GM10266 (cell line): Measurements from ENCODE around the gene AFG1L.

ENCODE experiments used
- DNase-seq: peaks from one replicate; pipeline ENCODE4 v3.0.0; 2012; ENCODE audit errors: extremely low spot score
- TF ChIP-seq, protein P1 (sequence below): IDR thresholded peaks from 2 replicates; pipeline ENCODE4 v1.5.1; 2012; ENCODE audit warnings: mild to moderate bottlenecking, low read depth; ENCODE audit not compliant: control insufficient read depth, insufficient read depth; ENCODE audit errors: missing control alignments

The AFG1L gene

GRCh38 chr6:108455688-108456087 lies 160.8 kb downstream of the AFG1L start:
- TF ChIP-seq, protein P1, sequence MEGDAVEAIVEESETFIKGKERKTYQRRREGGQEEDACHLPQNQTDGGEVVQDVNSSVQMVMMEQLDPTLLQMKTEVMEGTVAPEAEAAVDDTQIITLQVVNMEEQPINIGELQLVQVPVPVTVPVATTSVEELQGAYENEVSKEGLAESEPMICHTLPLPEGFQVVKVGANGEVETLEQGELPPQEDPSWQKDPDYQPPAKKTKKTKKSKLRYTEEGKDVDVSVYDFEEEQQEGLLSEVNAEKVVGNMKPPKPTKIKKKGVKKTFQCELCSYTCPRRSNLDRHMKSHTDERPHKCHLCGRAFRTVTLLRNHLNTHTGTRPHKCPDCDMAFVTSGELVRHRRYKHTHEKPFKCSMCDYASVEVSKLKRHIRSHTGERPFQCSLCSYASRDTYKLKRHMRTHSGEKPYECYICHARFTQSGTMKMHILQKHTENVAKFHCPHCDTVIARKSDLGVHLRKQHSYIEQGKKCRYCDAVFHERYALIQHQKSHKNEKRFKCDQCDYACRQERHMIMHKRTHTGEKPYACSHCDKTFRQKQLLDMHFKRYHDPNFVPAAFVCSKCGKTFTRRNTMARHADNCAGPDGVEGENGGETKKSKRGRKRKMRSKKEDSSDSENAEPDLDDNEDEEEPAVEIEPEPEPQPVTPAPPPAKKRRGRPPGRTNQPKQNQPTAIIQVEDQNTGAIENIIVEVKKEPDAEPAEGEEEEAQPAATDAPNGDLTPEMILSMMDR, result no peak
- no peak for DNase-seq

GRCh38 chr6:108463784-108464183 lies 168.9 kb downstream of the AFG1L start:
- TF ChIP-seq, protein P1, result no peak
- DNase-seq, result no peak

DNA sequence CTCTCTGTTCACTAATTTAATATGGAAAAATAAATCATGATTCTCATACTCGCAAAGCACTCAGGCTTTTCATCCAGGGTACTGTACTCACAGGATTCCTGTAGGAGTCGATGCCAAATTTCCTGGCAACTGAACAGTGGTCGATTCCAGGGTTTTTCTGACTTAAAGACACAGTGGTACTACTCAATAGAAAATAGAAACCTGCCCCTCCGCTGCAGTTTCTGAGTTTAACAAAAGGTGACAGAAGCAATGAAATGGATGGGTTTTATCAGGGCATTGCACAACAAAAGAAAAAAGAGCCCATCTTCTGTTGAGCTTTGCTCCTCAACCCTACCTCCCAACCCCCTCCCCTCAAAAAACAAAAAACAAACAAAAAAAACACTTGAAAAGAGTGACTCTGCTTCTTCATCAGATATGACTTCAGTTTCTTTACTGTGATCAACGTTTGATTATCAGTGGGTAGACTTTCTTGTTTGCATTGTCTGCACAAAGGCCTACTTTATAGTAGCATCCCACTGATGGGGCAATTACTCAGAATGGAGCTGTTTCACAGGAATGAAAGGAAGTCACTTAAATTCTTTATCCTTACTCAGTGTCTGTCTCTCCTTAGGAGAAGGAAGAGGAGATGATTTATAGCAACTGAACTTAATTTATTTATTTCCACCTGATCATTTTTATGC lies 169.7 kb downstream of the AFG1L start:
- no peak for DNase-seq
- TF ChIP-seq, protein P1, result no peak

DNA sequence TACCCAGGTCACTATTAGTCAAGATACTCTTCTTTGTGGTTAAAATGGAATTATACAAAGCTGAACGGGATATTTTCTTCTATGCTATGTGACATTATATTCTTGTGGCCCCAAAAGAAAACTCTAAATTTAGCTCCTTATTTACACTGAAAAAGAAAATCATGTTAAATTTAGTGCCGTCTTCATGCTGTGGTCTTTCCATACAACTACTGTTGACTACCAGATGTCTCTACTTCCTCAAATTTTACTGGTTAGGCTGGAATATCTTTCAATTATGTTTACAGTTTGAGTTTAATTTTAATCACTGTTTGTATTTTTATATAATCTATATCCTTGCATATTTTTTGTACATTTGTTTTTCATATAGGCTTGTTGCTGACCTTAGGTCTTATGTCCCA lies 170.2 kb downstream of the AFG1L start:
- DNase-seq, result no peak
- TF ChIP-seq, protein P1, result no peak

GRCh38 chr6:108468346-108468745 lies 173.5 kb downstream of the AFG1L start:
- TF ChIP-seq, protein P1, result no peak

GRCh38 chr6:108469316-108469715 lies 174.5 kb downstream of the AFG1L start:
- DNase-seq, result no peak
- TF ChIP-seq, protein P1, result no peak

More at GRCh38 chr6:108468346-108468745, 173.5 kb downstream of the AFG1L start:
- no peak for DNase-seq

GRCh38 chr6:108473197-108473596 lies 178.3 kb downstream of the AFG1L start:
- TF ChIP-seq, protein P1, result no peak
- no peak for DNase-seq
